ENCODE measurements around the gene CREBRF. TPM values are rescaled to one million over a fixed set of nuclear protein-coding genes. Genes with fewer than 3 reads are reported as not detected.

CREBRF gene
- total and polyA plus RNA-seq, 2 experiments from 2014 or later, result 3.2 to 14.6 TPM

GRCh38 chr5:173012882-173013281 is 43.3 kb upstream of the CREBRF start:
- 91 to 92% methylated on average over 4 of the region's 4 CpGs for WGBS, 2 experiments (ENCODE audit: low coverage in 1 of 2, low lambda C conversion rate in 2 of 2, missing lambda C conversion rate in 2 of 2)
- DNase-seq, result no peak
- H4K20me1 ChIP-seq (ENCODE audit: insufficient read depth), result no peaks in the 10 kb centered on the region; the same call in 1 of the 2 replicates

GRCh38 chr5:173014671-173015070 is 41.5 kb upstream of the CREBRF start:
- 100% methylated on average over 4 of the region's 4 CpGs for WGBS, 2 experiments (ENCODE audit: low coverage in 1 of 2, low lambda C conversion rate in 2 of 2, missing lambda C conversion rate in 2 of 2)
- peaks cover 2% of the 10 kb centered on the region; the same call in 1 of the 2 replicates for H4K20me1 ChIP-seq (ENCODE audit: insufficient read depth)
- TF ChIP-seq EZH2 (IDR thresholded peaks at IDR 0.05; ENCODE audit: insufficient read depth, poor library complexity, severe bottlenecking) (no peak), EZH2phosphoT487 (IDR thresholded peaks at IDR 0.05; ENCODE audit: insufficient read depth, low read depth) (no peak)
- peaks cover 18% of the 10 kb centered on the region for H3K4me1 ChIP-seq (ENCODE audit: insufficient read depth)
- no peaks in the 10 kb centered on the region for H3K9me3 ChIP-seq (ENCODE audit: low read depth)
- no peaks in the 10 kb centered on the region for H3K27me3 ChIP-seq (replicated peaks; ENCODE audit: insufficient read depth)
- peaks cover 100% of the 10 kb centered on the region for H3K79me2 ChIP-seq (ENCODE audit: insufficient read depth)
- peaks cover 14% of the 10 kb centered on the region for H3F3A ChIP-seq (ENCODE audit: insufficient read depth)
- DNase-seq, result no peak
- H3K9ac ChIP-seq, result no peak overlapping the region
- no peak overlapping the region for H3K4me2 ChIP-seq (ENCODE audit: unreplicated experiment)
- no peak overlapping the region for H3K4me3 ChIP-seq
- no peaks in the 10 kb centered on the region for H3K9me2 ChIP-seq (ENCODE audit: insufficient read depth)
- in situ Hi-C loops (cut with MboI), result no loop called here
- H3K36me3 ChIP-seq (ENCODE audit: low read depth), result no peaks in the 10 kb centered on the region
- no peak overlapping the region for H3K27ac ChIP-seq
- no peak overlapping the region for H2AFZ ChIP-seq

More at GRCh38 chr5:173012882-173013281, 43.3 kb upstream of the CREBRF start:
- no peaks in the 10 kb centered on the region for H3K27me3 ChIP-seq (replicated peaks; ENCODE audit: insufficient read depth)
- peaks cover 18% of the 10 kb centered on the region for H3K4me1 ChIP-seq (ENCODE audit: insufficient read depth)
- in situ Hi-C loops (cut with MboI), result no loop called here
- H3F3A ChIP-seq (ENCODE audit: insufficient read depth), result peaks cover 12% of the 10 kb centered on the region
- no peaks in the 10 kb centered on the region for H3K36me3 ChIP-seq (ENCODE audit: low read depth)
- TF ChIP-seq EZH2phosphoT487 (IDR thresholded peaks at IDR 0.05; ENCODE audit: insufficient read depth, low read depth) (no peak), EZH2 (IDR thresholded peaks at IDR 0.05; ENCODE audit: insufficient read depth, poor library complexity, severe bottlenecking) (no peak)
- H3K9me2 ChIP-seq (ENCODE audit: insufficient read depth), result no peaks in the 10 kb centered on the region
- H3K4me2 ChIP-seq (ENCODE audit: unreplicated experiment), result no peak overlapping the region
- H3K27ac ChIP-seq, result no peak overlapping the region
- H3K79me2 ChIP-seq (ENCODE audit: insufficient read depth), result peaks cover 100% of the 10 kb centered on the region
- H3K9me3 ChIP-seq (ENCODE audit: low read depth), result no peaks in the 10 kb centered on the region
- H3K9ac ChIP-seq, result no peak overlapping the region
- no peak overlapping the region for H3K4me3 ChIP-seq
- no peak overlapping the region for H2AFZ ChIP-seq

- Histone ChIP-seq H3K9me3 (ENCODE audit: low read depth) (no peaks in the 10 kb centered on the region), H3K36me3 (ENCODE audit: low read depth) (no peaks in the 10 kb centered on the region), H3K4me1 (ENCODE audit: insufficient read depth) (peaks cover 21% of the 10 kb centered on the region), H3K27me3 (replicated peaks; ENCODE audit: insufficient read depth) (no peaks in the 10 kb centered on the region), H2AFZ (no peak overlapping the region), H3K79me2 (ENCODE audit: insufficient read depth) (peaks cover 100% of the 10 kb centered on the region), H3F3A (ENCODE audit: insufficient read depth) (peaks cover 15% of the 10 kb centered on the region), H3K27ac (no peak overlapping the region), H3K9ac (no peak overlapping the region), H3K4me2 (ENCODE audit: unreplicated experiment) (no peak overlapping the region), H3K4me3 (no peak overlapping the region), H4K20me1 (ENCODE audit: insufficient read depth) (peaks cover 3% of the 10 kb centered on the region; the same call in 1 of the 2 replicates), H3K9me2 (ENCODE audit: insufficient read depth) (no peaks in the 10 kb centered on the region)
- no peak for DNase-seq
- TF ChIP-seq EZH2 (IDR thresholded peaks at IDR 0.05; ENCODE audit: insufficient read depth, poor library complexity, severe bottlenecking) (no peak), EZH2phosphoT487 (IDR thresholded peaks at IDR 0.05; ENCODE audit: insufficient read depth, low read depth) (no peak)
- WGBS, 2 experiments (ENCODE audit: low coverage in 1 of 2, low lambda C conversion rate in 2 of 2, missing lambda C conversion rate in 2 of 2), result 93 to 96% methylated on average over 2 of the region's 2 CpGs
- in situ Hi-C loops (cut with MboI), result no loop called here
Observed at GRCh38 chr5:173015192-173015591, 41.0 kb upstream of the CREBRF start.

- peak overlapping the region; percentile 49 for H3K9ac ChIP-seq
Observed at GRCh38 chr5:173015598-173016455, 40.3 kb upstream of the CREBRF start.

More at GRCh38 chr5:173015598-173016455, 40.3 kb upstream of the CREBRF start:
- peaks cover 3% of the 10 kb centered on the region; the same call in 1 of the 2 replicates for H4K20me1 ChIP-seq (ENCODE audit: insufficient read depth)
- no peaks in the 10 kb centered on the region for H3K36me3 ChIP-seq (ENCODE audit: low read depth)
- no peak overlapping the region for H2AFZ ChIP-seq
- peaks cover 100% of the 10 kb centered on the region for H3K79me2 ChIP-seq (ENCODE audit: insufficient read depth)
- no peaks in the 10 kb centered on the region for H3K9me2 ChIP-seq (ENCODE audit: insufficient read depth)
- H3F3A ChIP-seq (ENCODE audit: insufficient read depth), result peaks cover 17% of the 10 kb centered on the region
- no peak for DNase-seq
- H3K4me3 ChIP-seq, result no peak overlapping the region
- no peaks in the 10 kb centered on the region for H3K9me3 ChIP-seq (ENCODE audit: low read depth)
- H3K4me1 ChIP-seq (ENCODE audit: insufficient read depth), result peaks cover 20% of the 10 kb centered on the region
- H3K27me3 ChIP-seq (replicated peaks; ENCODE audit: insufficient read depth), result no peaks in the 10 kb centered on the region
- TF ChIP-seq EZH2phosphoT487 (IDR thresholded peaks at IDR 0.05; ENCODE audit: insufficient read depth, low read depth), result no peak
- TF ChIP-seq EZH2 (IDR thresholded peaks at IDR 0.05; ENCODE audit: insufficient read depth, poor library complexity, severe bottlenecking), result no peak
- in situ Hi-C loops (cut with MboI), result no loop called here
- H3K27ac ChIP-seq, result peak overlapping the region; percentile 58
- WGBS, 2 experiments (ENCODE audit: low coverage in 1 of 2, low lambda C conversion rate in 2 of 2, missing lambda C conversion rate in 2 of 2), result 93 to 94% methylated on average over 13 of the region's 13 CpGs
- H3K4me2 ChIP-seq (ENCODE audit: unreplicated experiment), result peak overlapping the region; percentile 41

Measured in GM23248 (cell line).